ENCODE data around the gene CD200.

DNA sequence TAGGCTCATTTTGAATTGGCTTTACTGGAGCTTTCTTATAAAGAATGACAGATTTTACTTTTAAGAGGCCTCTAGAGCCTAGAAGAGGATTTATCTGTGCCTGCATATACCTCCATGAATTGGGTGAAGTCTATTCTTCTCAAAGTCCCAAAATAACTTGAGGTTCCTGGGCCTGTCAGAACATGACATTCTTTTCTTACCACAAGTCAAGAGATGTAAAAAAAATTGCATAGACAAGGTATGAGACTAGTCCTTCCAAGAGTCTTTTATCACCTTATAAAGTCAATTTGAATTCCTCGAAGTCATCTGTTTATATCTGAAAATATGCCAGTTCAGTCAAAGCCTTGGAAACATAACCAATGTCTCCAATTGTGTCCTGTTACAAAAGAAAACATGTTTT is 17.2 kb upstream of the CD200 start:
- TF ChIP-seq, protein P1, sequence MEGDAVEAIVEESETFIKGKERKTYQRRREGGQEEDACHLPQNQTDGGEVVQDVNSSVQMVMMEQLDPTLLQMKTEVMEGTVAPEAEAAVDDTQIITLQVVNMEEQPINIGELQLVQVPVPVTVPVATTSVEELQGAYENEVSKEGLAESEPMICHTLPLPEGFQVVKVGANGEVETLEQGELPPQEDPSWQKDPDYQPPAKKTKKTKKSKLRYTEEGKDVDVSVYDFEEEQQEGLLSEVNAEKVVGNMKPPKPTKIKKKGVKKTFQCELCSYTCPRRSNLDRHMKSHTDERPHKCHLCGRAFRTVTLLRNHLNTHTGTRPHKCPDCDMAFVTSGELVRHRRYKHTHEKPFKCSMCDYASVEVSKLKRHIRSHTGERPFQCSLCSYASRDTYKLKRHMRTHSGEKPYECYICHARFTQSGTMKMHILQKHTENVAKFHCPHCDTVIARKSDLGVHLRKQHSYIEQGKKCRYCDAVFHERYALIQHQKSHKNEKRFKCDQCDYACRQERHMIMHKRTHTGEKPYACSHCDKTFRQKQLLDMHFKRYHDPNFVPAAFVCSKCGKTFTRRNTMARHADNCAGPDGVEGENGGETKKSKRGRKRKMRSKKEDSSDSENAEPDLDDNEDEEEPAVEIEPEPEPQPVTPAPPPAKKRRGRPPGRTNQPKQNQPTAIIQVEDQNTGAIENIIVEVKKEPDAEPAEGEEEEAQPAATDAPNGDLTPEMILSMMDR (IDR thresholded peaks at IDR 0.05), result no peak
- TF ChIP-seq POLR2A (IDR thresholded peaks at IDR 0.05), result no peak

Measured in uterus (tissue), 2 donors.